HG03442 (cell line): ENCODE data around the gene SHH.

Source experiments
- ATAC-seq: cut with Tn5 transposase; IDR thresholded peaks from one replicate; pipeline ENCODE4 v1.9.1; 2021; ENCODE audit warnings: mild to moderate bottlenecking, moderate library complexity; ENCODE audit not compliant: unreplicated experiment

Gene SHH

GRCh38 chr7:155766966-155767916 is 45.0 kb downstream of the SHH start:
- ATAC-seq: no peak

- no peak for ATAC-seq
These were observed 45.9 kb downstream of the SHH start for GRCh38 chr7:155766386-155766785.

- ATAC-seq: no peak
These were observed 46.8 kb downstream of the SHH start for GRCh38 chr7:155765458-155765857.

- peak; percentile 35 for ATAC-seq
These were observed 47.8 kb downstream of the SHH start for GRCh38 chr7:155764438-155764793.

GRCh38 chr7:155763691-155764437 is 48.4 kb downstream of the SHH start:
- ATAC-seq: peak; percentile 59

- no peak for ATAC-seq
These were observed 49.1 kb downstream of the SHH start for GRCh38 chr7:155763122-155763521.

- ATAC-seq: no peak
These were observed 49.6 kb downstream of the SHH start for GRCh38 chr7:155762655-155763054.

GRCh38 chr7:155762036-155762435 is 50.2 kb downstream of the SHH start:
- no peak for ATAC-seq

- no peak for ATAC-seq
These were observed 51.1 kb downstream of the SHH start for GRCh38 chr7:155761162-155761561.

GRCh38 chr7:155759740-155760430 is 52.4 kb downstream of the SHH start:
- ATAC-seq: no peak

GRCh38 chr7:155758348-155758747 is 53.9 kb downstream of the SHH start:
- no peak for ATAC-seq

- no peak for ATAC-seq
These were observed 55.9 kb downstream of the SHH start for GRCh38 chr7:155756322-155756721.

GRCh38 chr7:155755026-155755425 is 57.2 kb downstream of the SHH start:
- ATAC-seq: no peak

GRCh38 chr7:155754165-155754564 is 58.1 kb downstream of the SHH start:
- no peak for ATAC-seq

GRCh38 chr7:155753446-155753965 is 58.8 kb downstream of the SHH start:
- ATAC-seq: no peak

GRCh38 chr7:155752756-155753445 is 59.4 kb downstream of the SHH start:
- ATAC-seq: peak; percentile 53

GRCh38 chr7:155751409-155751808 is 60.9 kb downstream of the SHH start:
- no peak for ATAC-seq

GRCh38 chr7:155750255-155751125 is 61.8 kb downstream of the SHH start:
- ATAC-seq: no peak
